HEK293 (cell line): Measurements from ENCODE around the gene ARG2.

Experiments
- EGR2 ChIP-seq: fragments of 450-650 bp; formaldehyde crosslinking; IDR thresholded peaks from 2 replicates; pipeline ENCODE4 v1.5.1; 2016; ENCODE audit warnings: low read depth, missing biosample characterization, missing genetic modification characterization
- HOXA7 ChIP-seq: sonication (generic); formaldehyde crosslinking; IDR thresholded peaks from 2 replicates; pipeline ENCODE4 v1.8.1; 2022; ENCODE audit warnings: missing genetic modification reagents, borderline replicate concordance
- KLF16 ChIP-seq: fragments of 450-650 bp; formaldehyde crosslinking; IDR thresholded peaks from 2 replicates; pipeline ENCODE4 v1.5.1; 2017; ENCODE audit warnings: missing biosample characterization, missing genetic modification characterization
- WT1 ChIP-seq: fragments of 450-650 bp; formaldehyde crosslinking; IDR thresholded peaks from 2 replicates; pipeline ENCODE4 v1.5.1; 2016; ENCODE audit warnings: missing biosample characterization, missing genetic modification characterization
- ZNF146 ChIP-seq: fragments of 450-650 bp; formaldehyde crosslinking; IDR thresholded peaks from 2 replicates; pipeline ENCODE4 v1.5.1; 2016; ENCODE audit warnings: missing biosample characterization, missing genetic modification characterization
- ZNF221 ChIP-seq: fragments of 450-650 bp; formaldehyde crosslinking; IDR thresholded peaks from 2 replicates; pipeline ENCODE4 v1.5.1; 2017; ENCODE audit warnings: missing biosample characterization, missing genetic modification characterization, borderline replicate concordance
- ZNF341 ChIP-seq: fragments of 450-650 bp; formaldehyde crosslinking; IDR thresholded peaks from 2 replicates; pipeline ENCODE4; 2016; ENCODE audit warnings: low read depth, missing biosample characterization, missing genetic modification characterization
- ZNF433 ChIP-seq: fragments of 450-650 bp; formaldehyde crosslinking; IDR thresholded peaks from 2 replicates; pipeline ENCODE4 v1.5.1; 2016; ENCODE audit warnings: missing biosample characterization, missing genetic modification characterization, low read depth
- ZNF510 ChIP-seq: fragments of 450-650 bp; formaldehyde crosslinking; IDR thresholded peaks from 2 replicates; pipeline ENCODE4 v1.5.1; 2018; ENCODE audit warnings: mild to moderate bottlenecking, missing genetic modification characterization, missing biosample characterization; ENCODE audit not compliant: insufficient replicate concordance
- ZNF555 ChIP-seq: fragments of 450-650 bp; formaldehyde crosslinking; conservative IDR thresholded peaks from 2 replicates; pipeline ENCODE4 v1.5.1; 2017; ENCODE audit warnings: missing biosample characterization, mild to moderate bottlenecking, missing genetic modification characterization, inconsistent platforms
- ZNF623 ChIP-seq: fragments of 450-650 bp; formaldehyde crosslinking; IDR thresholded peaks from 2 replicates; pipeline ENCODE4 v1.5.1; 2016; ENCODE audit warnings: missing biosample characterization, missing genetic modification characterization
- ZNF791 ChIP-seq: fragments of 450-650 bp; formaldehyde crosslinking; IDR thresholded peaks from 2 replicates; pipeline ENCODE4 v1.5.1; 2016; ENCODE audit warnings: missing biosample characterization, missing genetic modification characterization
- ZNF792 ChIP-seq: fragments of 450-650 bp; formaldehyde crosslinking; IDR thresholded peaks from 2 replicates; pipeline ENCODE4 v1.5.1; 2016; ENCODE audit warnings: missing biosample characterization, missing genetic modification characterization
- ZNF843 ChIP-seq: fragments of 450-650 bp; formaldehyde crosslinking; IDR thresholded peaks from 2 replicates; pipeline ENCODE4 v1.5.1; 2016; ENCODE audit warnings: missing biosample characterization, missing genetic modification characterization
- TF ChIP-seq, protein P1 (sequence below): fragments of 450-650 bp; formaldehyde crosslinking; IDR thresholded peaks from 2 replicates; pipeline ENCODE4 v1.5.1; 2016; ENCODE audit warnings: missing biosample characterization, missing genetic modification characterization
- TF ChIP-seq, protein P2 (sequence below): fragments of 450-650 bp; formaldehyde crosslinking; IDR thresholded peaks from 2 replicates; pipeline ENCODE4 v1.5.1; 2016; ENCODE audit warnings: missing biosample characterization, missing genetic modification characterization, borderline replicate concordance
- TF ChIP-seq, protein P3 (sequence below): fragments of 450-650 bp; formaldehyde crosslinking; IDR thresholded peaks from 2 replicates; pipeline ENCODE4 v1.5.1; 2016; ENCODE audit warnings: missing biosample characterization, missing genetic modification characterization
- TF ChIP-seq, protein P4 (sequence below): fragments of 450-650 bp; formaldehyde crosslinking; IDR thresholded peaks from 2 replicates; pipeline ENCODE4 v1.5.1; 2016; ENCODE audit warnings: missing biosample characterization, missing genetic modification characterization
- TF ChIP-seq, protein P5 (sequence below): fragments of 450-650 bp; formaldehyde crosslinking; IDR thresholded peaks from 2 replicates; pipeline ENCODE4 v1.5.1; 2016; ENCODE audit warnings: missing biosample characterization, missing genetic modification characterization
- TF ChIP-seq, protein P6 (sequence below): fragments of 450-650 bp; formaldehyde crosslinking; conservative IDR thresholded peaks from 2 replicates; pipeline ENCODE4 v1.5.1; 2016; ENCODE audit warnings: low read depth, missing biosample characterization, missing genetic modification characterization

The ARG2 gene

DNA sequence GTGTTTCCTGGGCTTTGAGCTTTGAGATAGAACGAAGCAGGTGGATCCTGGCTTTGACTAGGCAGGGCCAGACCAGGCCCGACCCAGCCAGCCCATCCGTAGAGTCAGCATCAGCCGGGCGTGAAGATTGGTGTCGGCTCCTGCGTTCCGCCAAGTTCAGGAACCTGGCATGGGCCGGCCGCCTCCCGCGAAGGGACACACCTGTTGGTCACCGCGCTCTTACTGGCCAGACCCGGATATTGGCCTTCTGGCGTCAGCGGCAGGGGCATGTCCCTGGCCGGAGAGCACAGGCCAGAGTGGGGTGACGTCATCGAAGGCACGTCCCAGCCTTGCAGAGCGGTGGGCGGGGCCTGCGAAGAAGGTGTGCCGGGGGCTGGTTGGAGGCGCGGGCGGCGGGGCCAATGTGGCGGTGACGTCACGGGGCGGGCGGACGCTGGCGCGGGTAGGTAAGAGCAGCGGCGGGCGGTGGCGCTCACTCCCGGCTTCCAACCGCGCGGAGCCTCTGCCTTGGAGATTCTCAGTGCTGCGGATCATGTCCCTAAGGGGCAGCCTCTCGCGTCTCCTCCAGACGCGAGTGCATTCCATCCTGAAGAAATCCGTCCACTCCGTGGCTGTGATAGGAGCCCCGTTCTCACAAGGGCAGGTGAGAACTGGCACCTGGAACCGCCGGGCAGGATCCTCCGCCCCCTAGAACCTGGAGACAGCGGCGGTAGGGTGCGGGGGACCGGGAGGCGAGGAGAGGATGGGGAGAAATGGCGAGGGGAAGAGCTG, at the start of gene ARG2 (continued):
- TF ChIP-seq, protein P1, sequence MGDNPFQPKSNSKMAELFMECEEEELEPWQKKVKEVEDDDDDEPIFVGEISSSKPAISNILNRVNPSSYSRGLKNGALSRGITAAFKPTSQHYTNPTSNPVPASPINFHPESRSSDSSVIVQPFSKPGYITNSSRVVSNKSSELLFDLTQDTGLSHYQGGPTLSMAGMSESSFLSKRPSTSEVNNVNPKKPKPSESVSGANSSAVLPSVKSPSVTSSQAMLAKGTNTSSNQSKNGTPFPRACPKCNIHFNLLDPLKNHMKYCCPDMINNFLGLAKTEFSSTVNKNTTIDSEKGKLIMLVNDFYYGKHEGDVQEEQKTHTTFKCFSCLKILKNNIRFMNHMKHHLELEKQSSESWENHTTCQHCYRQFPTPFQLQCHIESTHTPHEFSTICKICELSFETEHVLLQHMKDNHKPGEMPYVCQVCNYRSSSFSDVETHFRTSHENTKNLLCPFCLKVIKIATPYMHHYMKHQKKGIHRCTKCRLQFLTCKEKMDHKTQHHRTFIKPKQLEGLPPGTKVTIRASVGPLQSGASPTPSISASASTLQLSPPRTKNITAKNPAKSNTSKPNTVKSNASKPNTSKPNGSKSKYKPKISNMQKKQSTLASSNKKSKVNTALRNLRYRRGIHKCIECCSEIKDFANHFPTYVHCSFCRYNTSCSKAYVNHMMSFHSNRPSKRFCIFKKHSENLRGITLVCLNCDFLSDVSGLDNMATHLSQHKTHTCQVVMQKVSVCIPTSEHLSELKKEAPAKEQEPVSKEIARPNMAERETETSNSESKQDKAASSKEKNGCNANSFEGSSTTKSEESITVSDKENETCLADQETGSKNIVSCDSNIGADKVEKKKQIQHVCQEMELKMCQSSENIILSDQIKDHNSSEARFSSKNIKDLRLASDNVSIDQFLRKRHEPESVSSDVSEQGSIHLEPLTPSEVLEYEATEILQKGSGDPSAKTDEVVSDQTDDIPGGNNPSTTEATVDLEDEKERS (tag by site-specific recombination): no peak
- TF ChIP-seq ZNF791 (tag by site-specific recombination): no peak
- no peak for TF ChIP-seq ZNF510 (tag by site-specific recombination)
- TF ChIP-seq, protein P2, sequence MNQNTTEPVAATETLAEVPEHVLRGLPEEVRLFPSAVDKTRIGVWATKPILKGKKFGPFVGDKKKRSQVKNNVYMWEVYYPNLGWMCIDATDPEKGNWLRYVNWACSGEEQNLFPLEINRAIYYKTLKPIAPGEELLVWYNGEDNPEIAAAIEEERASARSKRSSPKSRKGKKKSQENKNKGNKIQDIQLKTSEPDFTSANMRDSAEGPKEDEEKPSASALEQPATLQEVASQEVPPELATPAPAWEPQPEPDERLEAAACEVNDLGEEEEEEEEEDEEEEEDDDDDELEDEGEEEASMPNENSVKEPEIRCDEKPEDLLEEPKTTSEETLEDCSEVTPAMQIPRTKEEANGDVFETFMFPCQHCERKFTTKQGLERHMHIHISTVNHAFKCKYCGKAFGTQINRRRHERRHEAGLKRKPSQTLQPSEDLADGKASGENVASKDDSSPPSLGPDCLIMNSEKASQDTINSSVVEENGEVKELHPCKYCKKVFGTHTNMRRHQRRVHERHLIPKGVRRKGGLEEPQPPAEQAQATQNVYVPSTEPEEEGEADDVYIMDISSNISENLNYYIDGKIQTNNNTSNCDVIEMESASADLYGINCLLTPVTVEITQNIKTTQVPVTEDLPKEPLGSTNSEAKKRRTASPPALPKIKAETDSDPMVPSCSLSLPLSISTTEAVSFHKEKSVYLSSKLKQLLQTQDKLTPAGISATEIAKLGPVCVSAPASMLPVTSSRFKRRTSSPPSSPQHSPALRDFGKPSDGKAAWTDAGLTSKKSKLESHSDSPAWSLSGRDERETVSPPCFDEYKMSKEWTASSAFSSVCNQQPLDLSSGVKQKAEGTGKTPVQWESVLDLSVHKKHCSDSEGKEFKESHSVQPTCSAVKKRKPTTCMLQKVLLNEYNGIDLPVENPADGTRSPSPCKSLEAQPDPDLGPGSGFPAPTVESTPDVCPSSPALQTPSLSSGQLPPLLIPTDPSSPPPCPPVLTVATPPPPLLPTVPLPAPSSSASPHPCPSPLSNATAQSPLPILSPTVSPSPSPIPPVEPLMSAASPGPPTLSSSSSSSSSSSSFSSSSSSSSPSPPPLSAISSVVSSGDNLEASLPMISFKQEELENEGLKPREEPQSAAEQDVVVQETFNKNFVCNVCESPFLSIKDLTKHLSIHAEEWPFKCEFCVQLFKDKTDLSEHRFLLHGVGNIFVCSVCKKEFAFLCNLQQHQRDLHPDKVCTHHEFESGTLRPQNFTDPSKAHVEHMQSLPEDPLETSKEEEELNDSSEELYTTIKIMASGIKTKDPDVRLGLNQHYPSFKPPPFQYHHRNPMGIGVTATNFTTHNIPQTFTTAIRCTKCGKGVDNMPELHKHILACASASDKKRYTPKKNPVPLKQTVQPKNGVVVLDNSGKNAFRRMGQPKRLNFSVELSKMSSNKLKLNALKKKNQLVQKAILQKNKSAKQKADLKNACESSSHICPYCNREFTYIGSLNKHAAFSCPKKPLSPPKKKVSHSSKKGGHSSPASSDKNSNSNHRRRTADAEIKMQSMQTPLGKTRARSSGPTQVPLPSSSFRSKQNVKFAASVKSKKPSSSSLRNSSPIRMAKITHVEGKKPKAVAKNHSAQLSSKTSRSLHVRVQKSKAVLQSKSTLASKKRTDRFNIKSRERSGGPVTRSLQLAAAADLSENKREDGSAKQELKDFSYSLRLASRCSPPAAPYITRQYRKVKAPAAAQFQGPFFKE: no peak
- TF ChIP-seq, protein P3, sequence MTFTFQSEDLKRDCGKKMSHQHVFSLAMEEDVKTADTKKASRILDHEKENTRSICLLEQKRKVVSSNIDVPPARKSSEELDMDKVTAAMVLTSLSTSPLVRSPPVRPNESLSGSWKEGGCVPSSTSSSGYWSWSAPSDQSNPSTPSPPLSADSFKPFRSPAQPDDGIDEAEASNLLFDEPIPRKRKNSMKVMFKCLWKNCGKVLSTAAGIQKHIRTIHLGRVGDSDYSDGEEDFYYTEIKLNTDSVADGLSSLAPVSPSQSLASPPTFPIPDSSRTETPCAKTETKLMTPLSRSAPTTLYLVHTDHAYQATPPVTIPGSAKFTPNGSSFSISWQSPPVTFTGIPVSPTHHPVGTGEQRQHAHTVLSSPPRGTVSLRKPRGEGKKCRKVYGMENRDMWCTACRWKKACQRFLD (tag by site-specific recombination): no peak
- TF ChIP-seq ZNF555 (tag by site-specific recombination): no peak
- peak; percentile 63; the same call in 1 of the 2 replicates for TF ChIP-seq ZNF843 (tag by site-specific recombination)
- TF ChIP-seq ZNF221 (tag by site-specific recombination): no peak
- TF ChIP-seq ZNF433: no peak
- TF ChIP-seq, protein P4, sequence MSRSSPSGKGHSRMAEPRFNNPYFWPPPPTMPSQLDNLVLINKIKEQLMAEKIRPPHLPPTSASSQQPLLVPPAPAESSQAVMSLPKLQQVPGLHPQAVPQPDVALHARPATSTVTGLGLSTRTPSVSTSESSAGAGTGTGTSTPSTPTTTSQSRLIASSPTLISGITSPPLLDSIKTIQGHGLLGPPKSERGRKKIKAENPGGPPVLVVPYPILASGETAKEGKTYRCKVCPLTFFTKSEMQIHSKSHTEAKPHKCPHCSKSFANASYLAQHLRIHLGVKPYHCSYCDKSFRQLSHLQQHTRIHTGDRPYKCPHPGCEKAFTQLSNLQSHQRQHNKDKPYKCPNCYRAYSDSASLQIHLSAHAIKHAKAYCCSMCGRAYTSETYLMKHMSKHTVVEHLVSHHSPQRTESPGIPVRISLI (tag by site-specific recombination): no peak
- peak; percentile 64; the same call in 1 of the 2 replicates for TF ChIP-seq EGR2 (tag by site-specific recombination)
- TF ChIP-seq KLF16 (tag by site-specific recombination): peak; percentile 84
- TF ChIP-seq ZNF341: peak; percentile 99
- no peak for TF ChIP-seq ZNF146 (tag by site-specific recombination)
- TF ChIP-seq ZNF792: no peak
- no peak for TF ChIP-seq HOXA7 (CRISPR knock-in tag)
- TF ChIP-seq, protein P5, sequence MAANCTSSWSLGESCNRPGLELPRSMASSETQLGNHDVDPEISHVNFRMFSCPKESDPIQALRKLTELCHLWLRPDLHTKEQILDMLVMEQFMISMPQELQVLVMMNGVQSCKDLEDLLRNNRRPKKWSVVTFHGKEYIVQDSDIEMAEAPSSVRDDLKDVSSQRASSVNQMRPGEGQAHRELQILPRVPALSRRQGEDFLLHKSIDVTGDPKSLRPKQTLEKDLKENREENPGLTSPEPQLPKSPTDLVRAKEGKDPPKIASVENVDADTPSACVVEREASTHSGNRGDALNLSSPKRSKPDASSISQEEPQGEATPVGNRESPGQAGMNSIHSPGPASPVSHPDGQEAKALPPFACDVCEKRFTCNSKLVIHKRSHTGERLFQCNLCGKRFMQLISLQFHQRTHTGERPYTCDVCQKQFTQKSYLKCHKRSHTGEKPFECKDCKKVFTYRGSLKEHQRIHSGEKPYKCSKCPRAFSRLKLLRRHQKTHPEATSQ (tag by site-specific recombination): 0 out of 2 replicates have a peak, but pooled peaks have one; percentile 46
- TF ChIP-seq ZNF623: 0 out of 2 replicates have a peak, but pooled peaks have one; percentile 4
- peak; percentile 40; the same call in 1 of the 2 replicates for TF ChIP-seq WT1
- TF ChIP-seq, protein P6, sequence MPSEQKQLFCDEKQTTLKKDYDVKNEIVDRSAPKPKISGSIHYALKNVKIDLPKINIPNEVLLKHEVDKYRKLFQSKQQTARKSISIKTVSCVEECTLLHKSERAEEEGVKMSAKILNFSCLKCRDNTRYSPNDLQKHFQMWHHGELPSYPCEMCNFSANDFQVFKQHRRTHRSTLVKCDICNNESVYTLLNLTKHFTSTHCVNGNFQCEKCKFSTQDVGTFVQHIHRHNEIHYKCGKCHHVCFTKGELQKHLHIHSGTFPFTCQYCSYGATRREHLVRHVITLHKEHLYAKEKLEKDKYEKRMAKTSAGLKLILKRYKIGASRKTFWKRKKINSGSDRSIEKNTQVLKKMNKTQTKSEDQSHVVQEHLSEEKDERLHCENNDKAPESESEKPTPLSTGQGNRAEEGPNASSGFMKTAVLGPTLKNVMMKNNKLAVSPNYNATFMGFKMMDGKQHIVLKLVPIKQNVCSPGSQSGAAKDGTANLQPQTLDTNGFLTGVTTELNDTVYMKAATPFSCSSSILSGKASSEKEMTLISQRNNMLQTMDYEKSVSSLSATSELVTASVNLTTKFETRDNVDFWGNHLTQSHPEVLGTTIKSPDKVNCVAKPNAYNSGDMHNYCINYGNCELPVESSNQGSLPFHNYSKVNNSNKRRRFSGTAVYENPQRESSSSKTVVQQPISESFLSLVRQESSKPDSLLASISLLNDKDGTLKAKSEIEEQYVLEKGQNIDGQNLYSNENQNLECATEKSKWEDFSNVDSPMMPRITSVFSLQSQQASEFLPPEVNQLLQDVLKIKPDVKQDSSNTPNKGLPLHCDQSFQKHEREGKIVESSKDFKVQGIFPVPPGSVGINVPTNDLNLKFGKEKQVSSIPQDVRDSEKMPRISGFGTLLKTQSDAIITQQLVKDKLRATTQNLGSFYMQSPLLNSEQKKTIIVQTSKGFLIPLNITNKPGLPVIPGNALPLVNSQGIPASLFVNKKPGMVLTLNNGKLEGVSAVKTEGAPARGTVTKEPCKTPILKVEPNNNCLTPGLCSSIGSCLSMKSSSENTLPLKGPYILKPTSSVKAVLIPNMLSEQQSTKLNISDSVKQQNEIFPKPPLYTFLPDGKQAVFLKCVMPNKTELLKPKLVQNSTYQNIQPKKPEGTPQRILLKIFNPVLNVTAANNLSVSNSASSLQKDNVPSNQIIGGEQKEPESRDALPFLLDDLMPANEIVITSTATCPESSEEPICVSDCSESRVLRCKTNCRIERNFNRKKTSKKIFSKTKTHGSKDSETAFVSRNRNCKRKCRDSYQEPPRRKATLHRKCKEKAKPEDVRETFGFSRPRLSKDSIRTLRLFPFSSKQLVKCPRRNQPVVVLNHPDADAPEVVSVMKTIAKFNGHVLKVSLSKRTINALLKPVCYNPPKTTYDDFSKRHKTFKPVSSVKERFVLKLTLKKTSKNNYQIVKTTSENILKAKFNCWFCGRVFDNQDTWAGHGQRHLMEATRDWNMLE (tag by site-specific recombination): no peak
